Spleen (tissue), 11 donors: ENCODE results near the gene NFIB. TPM values are rescaled to one million over a fixed set of nuclear protein-coding genes. Genes with fewer than 3 reads are reported as not detected.

Source experiments
- DNase-seq: peaks from one replicate; pipeline ENCODE4 v3.0.0-alpha.2; 2020
- H3K27ac ChIP-seq, 8 donors: fragments of 200-600 bp; sonication (generic) in 7 of 8; 1 replicate in 4 of 8; 2 replicates in 4 of 8; pipeline versions ENCODE4 v1.5.0 to v1.8.0; 2016 to 2021; ENCODE audit warnings: inconsistent platforms in 4 of 8, mild to moderate bottlenecking in 4 of 8, moderate library complexity in 1 of 8
- H3K27me3 ChIP-seq, 7 donors: fragments of 200-600 bp; sonication (generic) in 6 of 7; replicated peaks in 1 of 7; 1 replicate in 4 of 7; 2 replicates in 3 of 7; pipeline versions ENCODE4 v1.5.0 to v1.8.0; 2016 to 2021; ENCODE audit warnings: inconsistent platforms in 3 of 7, mild to moderate bottlenecking in 1 of 7
- H3K36me3 ChIP-seq, 6 donors: fragments of 200-600 bp; sonication (generic) in 5 of 6; 1 replicate in 4 of 6; 2 replicates in 2 of 6; pipeline versions ENCODE4 v1.5.0 to v1.8.0; 2016 to 2021; ENCODE audit warnings: inconsistent platforms in 2 of 6
- H3K4me1 ChIP-seq, 6 donors: fragments of 200-600 bp; sonication (generic) in 5 of 6; 1 replicate in 3 of 6; 2 replicates in 3 of 6; pipeline versions ENCODE4 v1.5.0 to v1.8.0; 2016 to 2021; ENCODE audit warnings: inconsistent platforms in 3 of 6
- H3K4me3 ChIP-seq, 8 donors: fragments of 200-600 bp; sonication (generic) in 7 of 8; 1 replicate in 4 of 8; 2 replicates in 4 of 8; pipeline versions ENCODE4 v1.5.0 to v1.8.0; 2016 to 2021; ENCODE audit warnings: inconsistent platforms in 4 of 8, mild to moderate bottlenecking in 4 of 8, moderate library complexity in 2 of 8
- H3K9me3 ChIP-seq, 8 donors: fragments of 200-600 bp; sonication (generic) in 7 of 8; 1 replicate in 4 of 8; 2 replicates in 4 of 8; pipeline versions ENCODE4 v1.5.0 to v1.8.0; 2016 to 2021; ENCODE audit warnings: inconsistent platforms in 4 of 8
- POLR2A ChIP-seq, 3 donors: fragments of 450-650 bp; IDR thresholded peaks; one replicate each; pipeline ENCODE4 v1.5.1; 2017; ENCODE audit warnings: antibody characterized with exemption in 3 of 3, mild to moderate bottlenecking in 1 of 3
- POLR2AphosphoS5 ChIP-seq, 3 donors: sonication (generic); formaldehyde crosslinking; IDR thresholded peaks; one replicate each; pipeline ENCODE4 v1.5.1; 2017; ENCODE audit warnings: antibody characterized with exemption in 3 of 3
- WGBS, 5 donors: extraction: QIAGEN DNeasy Blood & Tissue Kit in 3 of 5; methylation state at CpG; one replicate each; pipeline versions ENCODE4 v1.1.5 to v1.1.7; 2013 to 2018; 5-methylcytosine and 5-hydroxymethylcytosine counted together
- intact Hi-C: fragments of 100-400 bp; cut with DNase I; formaldehyde crosslinking; loops from one replicate; pipeline ENCODE4 v1.15.0; 2023; ENCODE audit warnings: low total_unique reads
- polyA plus RNA-seq, 3 donors: library from polyadenylated mRNA; stranded (reverse); fragments of 200-250 nt; gene quantifications; one replicate each; pipeline ENCODE4 v1.2.1, GENCODE V29; 2013
- total RNA-seq, 7 donors: library from RNA; depleted of rRNA in 3 of 7; stranded (reverse); fragments of >200 nt in 3 of 7; fragmentation: NEBNext Ultra II Directional in 4 of 7; extraction: Animal tissue kit (Norgen Biotek cat#: 25700) in 4 of 7; gene quantifications; one replicate each; pipeline versions ENCODE4 v1.1.0 to v1.2.1, GENCODE V29; 2016 to 2021
- TF ChIP-seq, protein P1 (sequence below), 11 experiments: fragments of 200-600 bp in 7 of 11; fragments of 450-650 bp in 4 of 11; sonication (generic) in 4 of 11; IDR thresholded peaks in 8 of 11; conservative IDR thresholded peaks in 3 of 11; 1 replicate in 7 of 11; 2 replicates in 4 of 11; pipeline versions ENCODE4 v1.4.0 to v1.8.0; 2016 to 2021; ENCODE audit warnings: antibody characterized with exemption in 11 of 11, inconsistent platforms in 4 of 11, mild to moderate bottlenecking in 1 of 11
- donor health status: healthy with polysubstance abuse.
- donor health status: DM: no; HTN: no; CAD: no; lungs with moderate emphysema.
- donor health status: DM: no; HTN: no; CAD: no.
- donor health status: Bipolar disorder and iron deficiency.
- donor health status: healthy.
- donor health status: DM: no; HTN: no; CAD: no.
- donor health status: DM: yes; HTN: yes; CAD: no.

The NFIB gene
- total and polyA plus RNA-seq, 10 donors: 3.6 to 96.8 (median 48.4) TPM

DNA sequence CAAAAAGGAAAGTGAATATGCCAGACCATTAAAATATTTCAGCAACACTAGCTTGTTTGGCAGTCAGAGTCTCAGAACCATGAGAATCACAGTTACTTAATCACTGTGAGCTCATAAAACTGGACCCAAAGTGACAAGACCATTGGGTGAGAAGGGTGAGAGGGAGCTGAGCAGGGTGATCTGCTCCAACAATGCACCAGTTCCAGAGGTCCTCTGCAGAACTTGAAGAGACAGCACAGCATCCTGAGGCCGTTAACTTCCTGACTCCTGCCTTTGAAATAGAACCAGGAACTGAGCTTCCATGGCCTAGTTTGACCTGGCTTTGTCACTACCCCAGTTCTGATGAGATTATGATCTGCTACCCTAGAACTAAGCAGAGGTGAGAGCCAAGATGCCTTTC, 57.4 kb downstream of the NFIB start:
- no peaks in the 10 kb centered on the region for H3K36me3 ChIP-seq
- WGBS, 5 donors: 31 to 81% (median 61%) methylated on average over 1 of the region's 1 CpG
- H3K9me3 ChIP-seq: no peaks in the 10 kb centered on the region
- H3K27ac ChIP-seq: peak overlapping the region in 3 of 8 donors; percentile 13 to 36 (median 19)
- H3K4me3 ChIP-seq: no peak overlapping the region
- no peak for TF ChIP-seq POLR2AphosphoS5 (IDR thresholded peaks at IDR 0.05)
- TF ChIP-seq POLR2A (IDR thresholded peaks at IDR 0.05): no peak
- TF ChIP-seq, protein P1, sequence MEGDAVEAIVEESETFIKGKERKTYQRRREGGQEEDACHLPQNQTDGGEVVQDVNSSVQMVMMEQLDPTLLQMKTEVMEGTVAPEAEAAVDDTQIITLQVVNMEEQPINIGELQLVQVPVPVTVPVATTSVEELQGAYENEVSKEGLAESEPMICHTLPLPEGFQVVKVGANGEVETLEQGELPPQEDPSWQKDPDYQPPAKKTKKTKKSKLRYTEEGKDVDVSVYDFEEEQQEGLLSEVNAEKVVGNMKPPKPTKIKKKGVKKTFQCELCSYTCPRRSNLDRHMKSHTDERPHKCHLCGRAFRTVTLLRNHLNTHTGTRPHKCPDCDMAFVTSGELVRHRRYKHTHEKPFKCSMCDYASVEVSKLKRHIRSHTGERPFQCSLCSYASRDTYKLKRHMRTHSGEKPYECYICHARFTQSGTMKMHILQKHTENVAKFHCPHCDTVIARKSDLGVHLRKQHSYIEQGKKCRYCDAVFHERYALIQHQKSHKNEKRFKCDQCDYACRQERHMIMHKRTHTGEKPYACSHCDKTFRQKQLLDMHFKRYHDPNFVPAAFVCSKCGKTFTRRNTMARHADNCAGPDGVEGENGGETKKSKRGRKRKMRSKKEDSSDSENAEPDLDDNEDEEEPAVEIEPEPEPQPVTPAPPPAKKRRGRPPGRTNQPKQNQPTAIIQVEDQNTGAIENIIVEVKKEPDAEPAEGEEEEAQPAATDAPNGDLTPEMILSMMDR (IDR thresholded peaks at IDR 0.05 in 8 of 11, conservative IDR thresholded peaks at IDR 0.05 in 3 of 11): no peak
- H3K27me3 ChIP-seq: no peaks in the 10 kb centered on the region
- no peak for DNase-seq
- intact Hi-C loops: no loop called here
- peaks cover 0 to 7% (median 3%) of the 10 kb centered on the region in 6 donors for H3K4me1 ChIP-seq

DNA sequence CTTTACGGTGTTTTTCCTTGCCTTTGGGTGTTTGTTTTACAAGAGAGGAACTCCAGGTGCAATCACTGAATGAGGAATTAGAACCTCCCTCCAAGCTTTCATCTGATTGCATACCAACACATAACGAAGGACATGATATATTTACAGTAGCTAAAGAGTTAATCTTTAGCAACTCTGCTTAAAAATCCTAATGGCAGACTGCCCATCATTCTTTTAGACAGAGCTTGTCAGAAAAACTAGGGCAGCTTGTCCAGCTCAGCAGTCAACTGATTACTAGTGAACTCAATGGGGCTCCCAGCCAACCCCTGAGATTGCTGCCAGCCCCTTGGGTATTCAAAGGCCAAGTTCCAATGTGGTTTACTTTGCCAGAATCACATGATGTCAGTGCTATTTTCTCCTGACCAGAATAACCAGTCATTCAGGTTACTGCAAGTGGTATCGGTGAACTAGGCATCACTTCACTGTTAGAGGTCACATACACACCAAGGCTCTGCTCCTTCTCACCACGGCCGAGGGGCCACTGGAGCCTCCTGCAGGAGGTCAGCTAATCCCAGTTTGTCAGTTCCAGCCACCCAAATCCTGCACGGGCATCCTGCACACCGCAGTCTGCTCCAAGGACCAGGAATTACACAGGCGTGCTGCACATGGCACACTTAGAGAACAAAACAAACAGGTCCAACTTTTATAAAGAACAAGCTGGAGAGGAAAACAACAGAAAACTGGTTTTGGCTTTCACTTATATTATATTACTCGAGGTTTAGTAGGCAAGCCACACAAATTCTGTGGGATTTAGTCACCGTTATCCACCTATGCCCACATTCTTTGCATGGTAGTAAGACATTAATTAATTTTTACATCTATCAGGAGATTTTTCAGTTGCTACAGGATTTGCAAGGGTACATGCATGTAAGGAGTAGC, 62.5 kb downstream of the NFIB start:
- TF ChIP-seq, protein P1 (IDR thresholded peaks at IDR 0.05 in 8 of 11, conservative IDR thresholded peaks at IDR 0.05 in 3 of 11): no peak
- TF ChIP-seq POLR2A (IDR thresholded peaks at IDR 0.05) (no peak), POLR2AphosphoS5 (IDR thresholded peaks at IDR 0.05) (no peak)
- no peak overlapping the region for H3K4me3 ChIP-seq
- H3K27me3 ChIP-seq: no peaks in the 10 kb centered on the region
- 45 to 73% (median 64%) methylated on average over 9 to 10 of the region's 10 CpGs for WGBS, 5 donors
- H3K36me3 ChIP-seq: no peaks in the 10 kb centered on the region
- H3K27ac ChIP-seq: peak overlapping the region in 1 of 8 donors; percentile 18
- H3K4me1 ChIP-seq: peaks cover 0 to 14% (median 4%) of the 10 kb centered on the region in 6 donors
- no peaks in the 10 kb centered on the region for H3K9me3 ChIP-seq
- no peak for DNase-seq
- intact Hi-C loops: no loop called here

DNA sequence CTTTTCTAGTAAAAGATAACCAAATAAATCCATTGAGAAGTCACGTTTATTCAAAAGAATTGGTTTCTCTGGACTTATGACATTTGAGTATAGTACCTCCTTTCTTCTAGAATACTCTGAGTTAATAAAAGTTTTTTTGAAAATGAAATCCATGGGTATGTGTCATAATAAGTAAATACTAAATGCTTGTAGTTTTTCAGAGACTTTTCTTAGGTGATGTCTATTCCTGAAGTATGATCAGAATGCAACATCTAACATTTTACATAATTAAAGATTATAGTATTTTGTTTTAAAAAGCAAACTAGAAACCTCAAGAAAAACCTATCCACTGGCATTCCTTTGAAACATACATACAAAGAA, 63.2 kb downstream of the NFIB start:
- H3K4me1 ChIP-seq: peaks cover 0 to 14% (median 5%) of the 10 kb centered on the region in 6 donors
- no peaks in the 10 kb centered on the region for H3K27me3 ChIP-seq
- no peak overlapping the region for H3K4me3 ChIP-seq
- 78 to 91% (median 87%) methylated on average over 1 of the region's 1 CpG for WGBS, 5 donors
- H3K36me3 ChIP-seq: no peaks in the 10 kb centered on the region
- peak overlapping the region in 1 of 8 donors; percentile 18 for H3K27ac ChIP-seq
- H3K9me3 ChIP-seq: no peaks in the 10 kb centered on the region
- TF ChIP-seq POLR2A (IDR thresholded peaks at IDR 0.05): no peak
- intact Hi-C loops: no loop called here
- no peak for DNase-seq

DNA sequence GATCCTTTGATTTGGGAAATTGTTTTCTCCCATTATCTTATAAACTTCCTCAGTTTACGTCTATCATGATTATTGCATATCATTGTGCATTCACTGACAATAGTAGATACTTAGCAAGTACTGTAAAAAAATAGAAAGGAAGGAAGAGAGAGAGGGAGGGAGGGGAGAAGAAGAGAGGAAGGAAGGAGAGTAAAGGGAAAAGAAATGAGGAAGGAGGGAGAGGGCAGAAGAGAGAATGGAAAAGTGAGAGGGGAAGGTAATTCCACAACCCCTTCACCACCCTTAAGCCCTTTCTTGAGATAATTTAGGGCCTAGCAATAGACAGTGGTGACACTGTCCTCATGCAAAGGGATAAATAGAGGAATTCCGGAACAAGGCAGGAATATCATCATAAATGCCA, 64.4 kb downstream of the NFIB start:
- no peak overlapping the region for H3K27ac ChIP-seq
- peaks cover 0 to 14% (median 7%) of the 10 kb centered on the region in 6 donors for H3K4me1 ChIP-seq
- TF ChIP-seq, protein P1 (IDR thresholded peaks at IDR 0.05 in 8 of 11, conservative IDR thresholded peaks at IDR 0.05 in 3 of 11): no peak
- no peak for TF ChIP-seq POLR2AphosphoS5 (IDR thresholded peaks at IDR 0.05)
- no peak for TF ChIP-seq POLR2A (IDR thresholded peaks at IDR 0.05)
- H3K36me3 ChIP-seq: no peaks in the 10 kb centered on the region
- no peaks in the 10 kb centered on the region for H3K9me3 ChIP-seq
- H3K4me3 ChIP-seq: no peak overlapping the region
- WGBS, 5 donors: 80 to 88% (median 84%) methylated on average over 2 of the region's 2 CpGs
- DNase-seq: no peak
- H3K27me3 ChIP-seq: no peaks in the 10 kb centered on the region
- intact Hi-C loops: no loop called here
